Ishikawa (cell line): ENCODE measurements around the gene RNLS.

Source experiments
- CEBPB ChIP-seq: IDR thresholded peaks from 2 replicates; pipeline ENCODE4 v1.6.1; 2012
- RAD21 ChIP-seq: IDR thresholded peaks from 2 replicates; pipeline ENCODE4 v1.6.1; 2012; ENCODE audit warnings: low read depth
- TAF1 ChIP-seq: IDR thresholded peaks from 2 replicates; pipeline ENCODE4 v1.6.1; 2012; ENCODE audit warnings: low read depth, mild to moderate bottlenecking

- TF ChIP-seq TAF1 (no peak), RAD21 (no peak), CEBPB (no peak)
Measured at GRCh38 chr10:88270061-88270808, 312.9 kb downstream of the RNLS start.
